NCI-H524 treated with DMSO at 0.1 percent for 48 hours (cell line): ENCODE data around the gene IRX3.

Source experiments
- DNase-seq: peaks from one replicate; lab custom pipeline; 2025; lab: John Stamatoyannopoulos, UW

Gene IRX3

GRCh38 chr16:54286366-54287130 lies at the start of gene IRX3:
Gene IRX3, minus strand, starts transcription at chr16:54286787. Its CDS starts 737 bp downstream, at chr16:54286050.
- peak; percentile 60 for DNase-seq

- no peak for DNase-seq
Measured at GRCh38 chr16:54335230-54335629, 48.6 kb upstream of the IRX3 start.

GRCh38 chr16:54334208-54334607 lies 47.6 kb upstream of the IRX3 start:
- DNase-seq, result no peak

- DNase-seq, result no peak
Measured at GRCh38 chr16:54331241-54332002, 44.8 kb upstream of the IRX3 start.

- DNase-seq, result no peak
Measured at GRCh38 chr16:54327609-54328008, 41.0 kb upstream of the IRX3 start.

GRCh38 chr16:54326266-54326662 lies 39.7 kb upstream of the IRX3 start:
- DNase-seq, result no peak

GRCh38 chr16:54325616-54326265 lies 39.2 kb upstream of the IRX3 start:
- no peak for DNase-seq

GRCh38 chr16:54324716-54325115 lies 38.1 kb upstream of the IRX3 start:
- no peak for DNase-seq

- DNase-seq, result no peak
Measured at GRCh38 chr16:54320697-54321340, 34.2 kb upstream of the IRX3 start.

- DNase-seq, result no peak
Measured at GRCh38 chr16:54318941-54319340, 32.4 kb upstream of the IRX3 start.

GRCh38 chr16:54317101-54317611 lies 30.6 kb upstream of the IRX3 start:
- no peak for DNase-seq

- DNase-seq, result no peak
Measured at GRCh38 chr16:54316095-54316889, 29.7 kb upstream of the IRX3 start.

GRCh38 chr16:54313789-54314188 lies 27.2 kb upstream of the IRX3 start:
- no peak for DNase-seq

GRCh38 chr16:54312502-54312991 lies 26.0 kb upstream of the IRX3 start:
- DNase-seq, result no peak

- no peak for DNase-seq
Measured at GRCh38 chr16:54309341-54309740, 22.8 kb upstream of the IRX3 start.

- no peak for DNase-seq
Measured at GRCh38 chr16:54305080-54305479, 18.5 kb upstream of the IRX3 start.

GRCh38 chr16:54303613-54304012 lies 17.0 kb upstream of the IRX3 start:
- DNase-seq, result no peak

- no peak for DNase-seq
Measured at GRCh38 chr16:54297154-54297553, 10.6 kb upstream of the IRX3 start.

GRCh38 chr16:54296543-54296942 lies 10.0 kb upstream of the IRX3 start:
- DNase-seq, result no peak

GRCh38 chr16:54291656-54292487 lies 5.3 kb upstream of the IRX3 start:
- no peak for DNase-seq
